ENCODE measurements around the gene NDOR1. TPM values are rescaled to one million over a fixed set of nuclear protein-coding genes. Genes with fewer than 3 reads are reported as not detected.

NDOR1 gene
- total and polyA plus RNA-seq, 2 of the 8 experiments (the other 6 are each of a cell fraction or from before 2014, with no cell fraction given): 25.7 to 32.3 TPM

GRCh38 chr9:137222190-137223077 lies 16.9 kb downstream of the NDOR1 start, which contains the start of gene RNF208:
TSS of gene RNF208 (minus strand) at chr9:137222240. CDS start at chr9:137221212, 1,028 bp downstream.
- H3K4ac ChIP-seq (replicated peaks; ENCODE audit: insufficient read length, low read depth, low read length): no peak within 1 kb of the TSS
- no peaks in the 10 kb centered on the region for H3K79me2 ChIP-seq (ENCODE audit: control insufficient read depth in 1 of 2, insufficient read depth in 2 of 2, low read length in 2 of 2)
- H3K36me3 ChIP-seq (ENCODE audit: control insufficient read depth in 2 of 4, insufficient read depth in 4 of 4, low read length in 3 of 4): no peaks in the 10 kb centered on the region; a peak in 1 of 8 replicates
- 0 out of 2 replicates have a peak within 1 kb of the TSS, but pooled peaks have one; percentile 61 for H2BK15ac ChIP-seq (ENCODE audit: low read length)
- no peak within 1 kb of the TSS for H3K27ac ChIP-seq (ENCODE audit: low read depth, low read length)
- H2AK5ac ChIP-seq (ENCODE audit: low read depth, low read length): peak within 1 kb of the TSS; percentile 26; the same call in 1 of the 2 replicates
- H3K4me2 ChIP-seq (ENCODE audit: insufficient read depth in 1 of 2, low read depth in 2 of 2, low read length in 2 of 2): peak within 1 kb of the TSS; percentile 77 to 95
- no peak for DNase-seq (ENCODE audit: low read depth in 1 of 2, low spot score in 2 of 2)
- no peaks in the 10 kb centered on the region for H3K79me1 ChIP-seq (ENCODE audit: low read depth, low read length)
- H2BK20ac ChIP-seq (ENCODE audit: low read length): no peak within 1 kb of the TSS
- TF ChIP-seq HDAC2 (IDR thresholded peaks at IDR 0.05; ENCODE audit: borderline replicate concordance in 1 of 2, low read depth in 2 of 2, low read length in 2 of 2): no peak
- no peak for TF ChIP-seq SP4 (IDR thresholded peaks at IDR 0.05; ENCODE audit: low read length)
- no peak for TF ChIP-seq BACH1 (IDR thresholded peaks at IDR 0.05; ENCODE audit: low read length)
- TF ChIP-seq RAD21 (IDR thresholded peaks at IDR 0.05 in 1 of 2, conservative IDR thresholded peaks at IDR 0.05 in 1 of 2; ENCODE audit: low read depth in 2 of 2, low read length in 2 of 2): no peak
- TF ChIP-seq GABPA (IDR thresholded peaks at IDR 0.05; ENCODE audit: borderline replicate concordance, insufficient read depth, low read length): no peak
- TF ChIP-seq MAX (IDR thresholded peaks at IDR 0.05): 0 out of 2 replicates have a peak, but pooled peaks have one; percentile 40
- TF ChIP-seq YY1 (IDR thresholded peaks at IDR 0.05; ENCODE audit: low read depth, low read length): no peak
- TF ChIP-seq KDM5A (IDR thresholded peaks at IDR 0.05; ENCODE audit: low read length): no peak
- no peak for TF ChIP-seq CBX5 (IDR thresholded peaks at IDR 0.05; ENCODE audit: low read depth, low read length)
- peak; percentile 79 for TF ChIP-seq KDM4A (IDR thresholded peaks at IDR 0.05; ENCODE audit: low read depth, low read length, severe bottlenecking)
- no peak within 1 kb of the TSS for H3K56ac ChIP-seq (replicated peaks; ENCODE audit: insufficient read length, low read depth, low read length)
- H2BK5ac ChIP-seq (ENCODE audit: low read depth, low read length): peak within 1 kb of the TSS; percentile 49; the same call in 1 of the 2 replicates
- peaks cover 0 to 19% (median 10%) of the 10 kb centered on the region in 4 experiments; a peak in 5 of 7 replicates for H3K4me1 ChIP-seq (replicated peaks in 1 of 4; ENCODE audit: control insufficient read depth in 3 of 4, insufficient read depth in 4 of 4, low read length in 3 of 4)
- H4K8ac ChIP-seq (ENCODE audit: extremely low read depth, insufficient read depth, low read length): no peak within 1 kb of the TSS; the same call in 1 of the 2 replicates
- H3K27me3 ChIP-seq (replicated peaks in 1 of 4; ENCODE audit: control insufficient read depth in 3 of 4, extremely low read depth in 1 of 4, insufficient read depth in 3 of 4, low read length in 3 of 4): no peaks in the 10 kb centered on the region; a peak in 2 of 7 replicates
- H3K23ac ChIP-seq (ENCODE audit: insufficient read length): no peak within 1 kb of the TSS
- no peak within 1 kb of the TSS for H2BK120ac ChIP-seq (replicated peaks; ENCODE audit: low read depth, low read length)
- peaks cover 0 to 6% of the 10 kb centered on the region in 2 experiments for H4K20me1 ChIP-seq (replicated peaks in 1 of 2; ENCODE audit: control insufficient read depth in 1 of 2, insufficient read depth in 2 of 2, low read length in 2 of 2)
- H3K9ac ChIP-seq (replicated peaks in 1 of 4; ENCODE audit: extremely low read depth in 1 of 4, low read depth in 3 of 4, low read length in 3 of 4): peak within 1 kb of the TSS in 1 of 4 experiments; percentile 54; a peak in 2 of 7 replicates
- peak within 1 kb of the TSS; percentile 87 for H3K18ac ChIP-seq (ENCODE audit: extremely low read depth, low read length)
- peak within 1 kb of the TSS; percentile 73 for H4K91ac ChIP-seq (replicated peaks; ENCODE audit: insufficient read length, low read length)
- H3K23me2 ChIP-seq (ENCODE audit: low read depth, low read length): peaks cover 18% of the 10 kb centered on the region; the same call in 1 of the 2 replicates
- 16% methylated on average over 27 of the region's 88 CpGs; no CpG with 5 or more reads in 1 of the 2 experiments for WGBS, 2 experiments (ENCODE audit: extremely low coverage in 1 of 2, insufficient coverage in 1 of 2, insufficient read length in 1 of 2, insufficient replicate concordance in 2 of 2, low coverage in 1 of 2, low lambda C conversion rate in 2 of 2, missing lambda C conversion rate in 1 of 2)
- H3K4me3 ChIP-seq (ENCODE audit: extremely low read depth in 1 of 4, insufficient read depth in 2 of 4, low read depth in 3 of 4, low read length in 4 of 4): peak within 1 kb of the TSS; percentile 42 to 92 (median 76)
- CTCF ChIA-PET (ENCODE audit: partially characterized antibody): interaction anchor here (0.9 to 20.2 kb wide), 11 partner anchors 9 to 390 kb away, joined by 3 to 204 read pairs (median 5); partner anchors contain the start of genes ANAPC2, SSNA1, TPRN and TUBB4B
- POLR2A ChIA-PET (ENCODE audit: partially characterized antibody): interaction anchor here (0.6 to 69.9 kb wide), 13 partner anchors 9 to 93 kb away, joined by 3 to 1462 read pairs (median 3); partner anchors contain the start of genes ANAPC2, NDOR1, NELFB and SSNA1
- no peak within 1 kb of the TSS for H3K14ac ChIP-seq (ENCODE audit: insufficient read length)
- H2AFZ ChIP-seq (ENCODE audit: low read length): no peak within 1 kb of the TSS
- peak within 1 kb of the TSS; percentile 77 for H4K5ac ChIP-seq (ENCODE audit: insufficient read length, low read depth, low read length)
- no peak for FAIRE-seq
- H3K9me3 ChIP-seq (ENCODE audit: insufficient read depth in 2 of 2, low read depth in 1 of 2, low read length in 1 of 2): no peaks in the 10 kb centered on the region
- no peak within 1 kb of the TSS for H2BK12ac ChIP-seq (ENCODE audit: low read depth, low read length)

Measured in H1 (cell line).